ENCODE data around the gene RNF212.

DNA sequence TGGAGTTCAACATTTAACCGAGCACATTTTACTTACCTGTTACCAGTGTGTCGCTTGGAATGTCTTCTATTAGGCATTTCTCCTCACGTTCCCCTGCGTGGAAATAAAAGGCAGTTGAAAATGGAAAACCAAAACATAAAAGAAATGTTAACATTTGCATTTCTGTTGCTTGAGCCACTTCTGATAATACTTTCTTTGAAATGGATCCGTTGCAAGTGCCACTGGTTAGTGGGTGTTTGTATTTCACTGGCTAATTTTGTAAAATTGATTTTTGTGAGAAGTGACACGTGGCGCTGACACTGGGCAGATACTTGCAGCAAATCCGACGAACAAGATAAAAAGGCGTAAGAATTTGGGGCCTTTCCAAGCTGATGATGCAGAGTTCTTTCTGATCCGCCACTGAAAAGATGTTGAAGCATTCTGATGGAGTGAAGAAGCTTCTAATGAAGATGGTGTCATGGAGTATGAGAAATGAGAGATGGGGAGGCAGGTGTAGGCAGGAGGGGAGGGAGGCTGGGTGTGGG lies 40.3 kb upstream of the RNF212 start:
- TF ChIP-seq, protein P1, sequence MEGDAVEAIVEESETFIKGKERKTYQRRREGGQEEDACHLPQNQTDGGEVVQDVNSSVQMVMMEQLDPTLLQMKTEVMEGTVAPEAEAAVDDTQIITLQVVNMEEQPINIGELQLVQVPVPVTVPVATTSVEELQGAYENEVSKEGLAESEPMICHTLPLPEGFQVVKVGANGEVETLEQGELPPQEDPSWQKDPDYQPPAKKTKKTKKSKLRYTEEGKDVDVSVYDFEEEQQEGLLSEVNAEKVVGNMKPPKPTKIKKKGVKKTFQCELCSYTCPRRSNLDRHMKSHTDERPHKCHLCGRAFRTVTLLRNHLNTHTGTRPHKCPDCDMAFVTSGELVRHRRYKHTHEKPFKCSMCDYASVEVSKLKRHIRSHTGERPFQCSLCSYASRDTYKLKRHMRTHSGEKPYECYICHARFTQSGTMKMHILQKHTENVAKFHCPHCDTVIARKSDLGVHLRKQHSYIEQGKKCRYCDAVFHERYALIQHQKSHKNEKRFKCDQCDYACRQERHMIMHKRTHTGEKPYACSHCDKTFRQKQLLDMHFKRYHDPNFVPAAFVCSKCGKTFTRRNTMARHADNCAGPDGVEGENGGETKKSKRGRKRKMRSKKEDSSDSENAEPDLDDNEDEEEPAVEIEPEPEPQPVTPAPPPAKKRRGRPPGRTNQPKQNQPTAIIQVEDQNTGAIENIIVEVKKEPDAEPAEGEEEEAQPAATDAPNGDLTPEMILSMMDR (IDR thresholded peaks at IDR 0.05): no peak
- TF ChIP-seq POLR2A (IDR thresholded peaks at IDR 0.05): no peak
- TF ChIP-seq EP300 (IDR thresholded peaks at IDR 0.05): no peak

All from upper lobe of left lung (tissue), 4 donors.